Frontal cortex (tissue), 1 donor: ENCODE data around the gene MARCHF4. TPM values are rescaled to one million over a fixed set of nuclear protein-coding genes. Genes with fewer than 3 reads are reported as not detected.

Experiments
- small RNA-seq: library from RNA; depleted of rRNA; stranded (forward); fragments of <200 nt; gene quantifications from one replicate; pipeline ENCODE3, GENCODE V24; 2014
- total RNA-seq: library from RNA; depleted of rRNA; stranded (reverse); fragments of >200 nt; gene quantifications from one replicate; pipeline ENCODE4 v1.2.3, GENCODE V29; 2014

The MARCHF4 gene
- total RNA-seq, 1 donor from 2014 or later, result 8.2 TPM

Small RNA genes lying within 50 kb of the gene (small RNA-seq; reads per million reads assigned to genes)
- gene RF00019, result not detected

Other genes with a start within 250 kb of the MARCHF4 start
- gene SMARCAL1, start 40.0 kb upstream of the MARCHF4 start, total RNA-seq, result 12.6 TPM
- 3,585 TPM for gene RPL37A, start 126.4 kb upstream of the MARCHF4 start, total RNA-seq